GM18951 (cell line): ENCODE data around the gene ALKBH2.

Experiments used
- POLR2A ChIP-seq: IDR thresholded peaks from 4 replicates; pipeline ENCODE4 v1.6.1; 2011; ENCODE audit warnings: mild to moderate bottlenecking; ENCODE audit not compliant: insufficient read length, insufficient read depth; ENCODE audit errors: extremely low read depth
- in situ Hi-C: fragments of 300-500 bp; cut with MboI; formaldehyde crosslinking; loops from one replicate; pipeline ENCODE4 v1.12.0; 2022; ENCODE audit warnings: low sequenced_read_pairs, mixed read lengths, inconsistent platforms; ENCODE audit not compliant: unreplicated experiment

Gene ALKBH2

GRCh38 chr12:109105176-109105575 is 11.9 kb upstream of the ALKBH2 start:
- no peak for TF ChIP-seq POLR2A
- in situ Hi-C loops = no loop called here

GRCh38 chr12:109102491-109102890 is 9.2 kb upstream of the ALKBH2 start:
- in situ Hi-C loops = no loop called here
- no peak for TF ChIP-seq POLR2A

- in situ Hi-C loops = no loop called here
- TF ChIP-seq POLR2A = no peak
These were observed 7.5 kb upstream of the ALKBH2 start for GRCh38 chr12:109100741-109101140.

GRCh38 chr12:109099431-109100020 is 6.3 kb upstream of the ALKBH2 start:
- TF ChIP-seq POLR2A = no peak
- in situ Hi-C loops = loop anchor here (25.0 kb wide), 1 partner anchor 562 kb away; no protein-coding TSS in a partner anchor

GRCh38 chr12:109098651-109099050 is 5.4 kb upstream of the ALKBH2 start:
- no peak for TF ChIP-seq POLR2A
- in situ Hi-C loops = loop anchor here (25.0 kb wide), 1 partner anchor 561 kb away; no protein-coding TSS in a partner anchor

GRCh38 chr12:109098183-109098604 is 4.9 kb upstream of the ALKBH2 start:
- in situ Hi-C loops = loop anchor here (25.0 kb wide), 1 partner anchor 561 kb away; no protein-coding TSS in a partner anchor
- TF ChIP-seq POLR2A = no peak

GRCh38 chr12:109097435-109098182 is 4.3 kb upstream of the ALKBH2 start, which contains the start of gene UNG:
Gene UNG, plus strand, starts transcription at chr12:109097597. Its CDS starts 83 bp downstream, at chr12:109097680.
- in situ Hi-C loops = loop anchor here (25.0 kb wide), 1 partner anchor 560 kb away; no protein-coding TSS in a partner anchor

GRCh38 chr12:109097140-109097434 is 3.8 kb upstream of the ALKBH2 start:
- in situ Hi-C loops = loop anchor here (25.0 kb wide), 1 partner anchor 560 kb away; no protein-coding TSS in a partner anchor
- TF ChIP-seq POLR2A = no peak

More at GRCh38 chr12:109097435-109098182, 4.3 kb upstream of the ALKBH2 start, which contains the start of gene UNG:
- peak; percentile 56 for TF ChIP-seq POLR2A

GRCh38 chr12:109092497-109093021 is 713 bp downstream of the ALKBH2 start:
- no peak for TF ChIP-seq POLR2A
- in situ Hi-C loops = loop anchor here (25.0 kb wide), 1 partner anchor 555 kb away; no protein-coding TSS in a partner anchor

- in situ Hi-C loops = loop anchor here (25.0 kb wide), 1 partner anchor 552 kb away; no protein-coding TSS in a partner anchor
- no peak for TF ChIP-seq POLR2A
These were observed 3.6 kb downstream of the ALKBH2 start for GRCh38 chr12:109089683-109090082.

GRCh38 chr12:109088818-109089217 is 4.5 kb downstream of the ALKBH2 start:
- TF ChIP-seq POLR2A = no peak
- in situ Hi-C loops = loop anchor here (25.0 kb wide), 1 partner anchor 552 kb away; no protein-coding TSS in a partner anchor

- in situ Hi-C loops = loop anchor here (25.0 kb wide), 1 partner anchor 550 kb away; no protein-coding TSS in a partner anchor
- no peak for TF ChIP-seq POLR2A
These were observed 6.0 kb downstream of the ALKBH2 start for GRCh38 chr12:109087250-109087649.

- no peak for TF ChIP-seq POLR2A
- in situ Hi-C loops = loop anchor here (25.0 kb wide), 1 partner anchor 548 kb away; no protein-coding TSS in a partner anchor
These were observed 7.7 kb downstream of the ALKBH2 start for GRCh38 chr12:109085590-109085989.
